ENCODE results near the gene TP73.
A peak's percentile ranks its signal among the peaks of the same experiment; 100 is the strongest.
"Not testable (repeated sequence)": the region's sequence is repeated elsewhere in the genome, so short reads cannot be mapped to it uniquely, and the experiment has no call there.

Gene TP73

DNA sequence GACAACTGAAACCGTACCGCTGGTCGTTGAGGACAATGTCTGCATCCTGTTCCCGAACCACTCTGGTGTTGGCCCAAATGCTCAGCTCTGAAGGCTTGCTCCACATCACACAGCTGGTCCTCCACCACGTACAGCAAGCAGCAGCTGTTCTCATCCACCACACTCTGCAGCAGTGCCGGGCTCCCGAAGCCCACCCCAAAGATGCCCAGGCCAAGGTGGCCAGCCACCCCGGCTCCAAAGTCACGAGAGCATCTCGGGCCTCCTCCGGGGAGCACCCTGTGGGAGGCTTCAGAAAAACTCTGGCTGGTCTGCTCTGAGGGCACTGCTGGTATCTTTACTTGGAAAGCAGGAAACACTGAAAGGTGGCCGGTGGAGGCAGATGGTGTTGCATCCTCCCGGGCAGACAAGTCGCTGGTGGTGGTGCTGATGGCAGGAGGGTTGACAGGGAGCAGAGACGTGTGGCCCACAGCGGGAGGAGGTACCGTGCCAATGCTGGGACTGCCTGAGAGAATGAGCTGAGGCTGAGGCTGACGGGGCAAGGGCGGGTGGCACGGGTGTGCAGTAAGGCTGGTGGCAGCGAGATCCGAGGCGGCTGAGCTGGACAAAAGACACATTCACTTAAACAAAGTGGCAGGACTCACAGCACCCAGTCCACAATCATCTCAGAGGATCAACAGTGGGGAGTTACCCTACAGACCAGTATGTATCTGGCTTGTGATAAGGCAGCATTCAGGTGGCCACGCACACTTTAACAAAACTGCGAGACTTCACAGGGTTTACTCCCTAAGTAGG, 93.5 kb downstream of the TP73 start:
- Mint-ChIP-seq H3K4me1 (peaks cover 37% of the 10 kb centered on the region), H3K4me3 (peak overlapping the region; percentile 71), H3K9me3 (no peaks in the 10 kb centered on the region), H3K27ac (peak overlapping the region; percentile 78), H3K36me3 (no peaks in the 10 kb centered on the region)
- ATAC-seq (no peak), DNase-seq (ENCODE audit: low spot score in 2 of 2) (no peak)

DNA sequence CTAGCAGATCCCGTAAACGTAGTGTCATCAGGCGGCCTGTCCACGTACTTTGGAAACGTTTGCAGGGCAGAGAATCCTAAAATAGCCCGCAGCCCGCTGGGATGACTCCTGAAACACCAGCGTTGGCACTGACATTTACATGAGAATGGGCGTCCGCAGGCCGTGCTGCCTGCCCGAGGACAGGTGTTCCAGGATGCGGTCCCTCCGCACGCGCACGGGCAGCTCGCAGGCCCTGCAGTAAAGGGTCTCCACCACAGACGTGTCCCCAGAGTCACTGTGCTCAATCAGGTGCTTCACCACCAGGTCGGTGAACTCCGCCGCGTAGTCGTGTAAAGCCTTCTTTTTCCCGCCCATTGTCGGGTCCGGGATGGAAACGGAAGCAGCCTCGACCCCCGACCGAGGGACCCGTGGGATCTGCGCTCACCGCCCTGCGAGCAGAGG, 94.1 kb downstream of the TP73 start:
- Mint-ChIP-seq H3K4me1 (peaks cover 36% of the 10 kb centered on the region), H3K27ac (peak overlapping the region; percentile 78), H3K36me3 (no peaks in the 10 kb centered on the region), H3K9me3 (no peaks in the 10 kb centered on the region), H3K4me3 (peak overlapping the region; percentile 71)
- DNase-seq (ENCODE audit: low spot score in 2 of 2) (no peak), ATAC-seq (no peak)

DNA sequence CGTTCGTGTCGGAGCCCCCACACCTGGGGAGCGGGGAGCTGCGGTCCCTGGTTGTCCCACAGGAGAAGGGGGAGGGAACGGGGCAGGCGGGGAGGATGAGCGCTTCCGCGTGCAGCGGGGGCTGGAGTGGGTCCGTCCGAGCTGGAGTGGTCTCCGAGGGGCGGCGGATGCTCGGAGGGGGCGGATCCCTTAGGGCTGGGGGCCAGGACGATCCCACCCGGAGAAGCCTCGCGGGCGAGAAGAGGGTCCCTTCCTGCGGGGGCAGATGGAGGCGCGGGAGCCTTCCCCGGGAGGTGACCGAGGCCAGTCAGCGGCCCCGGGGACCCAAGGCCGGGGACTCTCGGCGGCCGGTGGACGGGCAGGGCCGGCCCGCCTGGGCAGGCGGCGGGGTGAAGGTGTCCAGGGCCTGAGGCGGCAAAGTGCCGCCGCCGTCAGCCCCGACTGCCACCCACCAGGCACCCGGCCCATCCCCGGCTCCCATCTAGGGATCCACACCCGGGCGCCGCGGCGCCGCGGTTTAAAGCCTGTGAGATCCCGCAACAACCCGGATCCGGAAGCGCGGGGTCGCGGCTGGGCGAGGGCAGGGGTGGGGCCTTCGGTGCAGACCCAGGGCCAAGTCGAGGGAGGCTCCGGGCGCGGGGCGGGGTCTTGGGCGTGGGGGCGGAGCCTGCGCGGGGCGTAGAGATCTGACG, 94.7 kb downstream of the TP73 start:
- peak overlapping the region; percentile 78 for H3K27ac Mint-ChIP-seq
- H3K9me3 Mint-ChIP-seq: no peaks in the 10 kb centered on the region
- H3K4me3 Mint-ChIP-seq: peak overlapping the region; percentile 71
- no peaks in the 10 kb centered on the region for H3K36me3 Mint-ChIP-seq
- DNase-seq (ENCODE audit: low spot score in 2 of 2) (peak; percentile 69 to 91), ATAC-seq (peak; percentile 91)
- peaks cover 32% of the 10 kb centered on the region for H3K4me1 Mint-ChIP-seq

DNA sequence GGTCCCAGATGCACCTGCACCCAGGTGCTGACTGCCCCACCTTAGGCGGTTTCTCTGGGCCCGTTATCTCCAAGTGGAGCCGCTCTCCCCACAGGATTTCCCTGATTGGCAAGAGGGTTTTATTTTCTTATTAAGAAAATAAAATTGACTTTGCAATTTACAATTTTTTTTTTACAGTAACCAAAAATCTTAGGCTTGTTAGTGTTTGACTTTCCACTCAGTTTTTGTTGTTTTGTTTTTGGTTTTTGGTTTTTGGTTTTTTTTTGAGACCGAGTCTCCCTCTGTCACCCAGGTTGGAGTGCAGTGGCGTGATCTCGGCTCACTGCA, 95.2 kb downstream of the TP73 start:
- H3K27ac Mint-ChIP-seq: peak overlapping the region; percentile 20
- no peaks in the 10 kb centered on the region for H3K9me3 Mint-ChIP-seq
- no peak for DNase-seq (ENCODE audit: low spot score in 2 of 2)
- no peaks in the 10 kb centered on the region for H3K36me3 Mint-ChIP-seq
- H3K4me1 Mint-ChIP-seq: peaks cover 32% of the 10 kb centered on the region
- peak overlapping the region; percentile 71 for H3K4me3 Mint-ChIP-seq
- no peak for ATAC-seq

DNA sequence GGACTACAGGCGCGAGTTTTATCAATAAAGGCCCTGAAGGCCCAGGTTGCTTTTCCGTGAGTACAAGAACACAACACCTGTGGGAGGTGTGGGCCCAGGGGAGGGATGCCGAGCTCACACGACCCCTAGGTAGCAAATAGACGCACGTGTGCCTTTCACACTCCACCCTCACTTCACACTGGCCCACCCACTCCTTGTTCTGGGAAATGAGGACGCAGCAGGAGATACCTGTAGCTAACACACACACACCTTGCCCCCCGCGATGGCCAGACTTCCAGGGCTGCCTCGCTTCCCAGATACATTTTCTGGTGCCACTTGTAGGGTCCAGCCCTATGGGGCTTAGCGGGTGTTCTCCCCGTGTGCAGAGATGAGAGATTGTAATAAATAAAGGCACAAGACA, 95.6 kb downstream of the TP73 start:
- peaks cover 32% of the 10 kb centered on the region for H3K4me1 Mint-ChIP-seq
- no peaks in the 10 kb centered on the region for H3K9me3 Mint-ChIP-seq
- no peaks in the 10 kb centered on the region for H3K36me3 Mint-ChIP-seq
- DNase-seq (ENCODE audit: low spot score in 2 of 2) (no peak), ATAC-seq (no peak)
- peak overlapping the region; percentile 71 for H3K4me3 Mint-ChIP-seq
- H3K27ac Mint-ChIP-seq: peak overlapping the region; percentile 20

DNA sequence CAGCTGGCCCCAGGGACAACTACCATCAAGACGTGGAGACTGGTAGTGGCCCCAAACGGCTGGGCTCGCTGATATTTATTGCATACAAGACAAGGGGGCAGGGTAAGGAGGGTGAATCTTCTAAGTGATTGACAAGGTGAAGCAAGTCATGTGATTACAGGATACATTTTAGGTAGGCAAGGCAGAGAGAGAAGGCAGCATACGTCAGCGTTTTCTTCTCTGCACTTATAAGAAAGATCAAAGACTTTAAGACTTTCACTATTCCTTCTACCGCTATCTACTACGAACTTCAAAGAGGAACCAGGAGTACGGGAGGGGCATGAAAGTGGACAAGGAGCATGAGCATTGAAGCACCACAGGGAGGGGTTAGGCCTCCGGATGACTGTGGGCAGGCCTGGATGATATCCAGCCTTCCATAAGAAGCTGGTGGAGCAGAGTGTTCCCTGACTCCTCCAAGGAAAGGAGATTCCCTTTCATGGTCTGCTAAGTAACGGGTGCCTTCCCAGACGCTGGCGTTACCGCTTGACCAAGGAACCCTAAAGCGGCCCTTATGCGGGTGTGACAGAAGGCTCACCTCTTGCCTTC, 96.1 kb downstream of the TP73 start:
- not testable (repeated sequence) for H3K9me3 Mint-ChIP-seq; H3K36me3 Mint-ChIP-seq; DNase-seq (ENCODE audit: low spot score in 2 of 2); ATAC-seq; H3K27ac Mint-ChIP-seq
- Mint-ChIP-seq H3K4me3 (peak overlapping the region; percentile 71), H3K4me1 (peaks cover 32% of the 10 kb centered on the region)

DNA sequence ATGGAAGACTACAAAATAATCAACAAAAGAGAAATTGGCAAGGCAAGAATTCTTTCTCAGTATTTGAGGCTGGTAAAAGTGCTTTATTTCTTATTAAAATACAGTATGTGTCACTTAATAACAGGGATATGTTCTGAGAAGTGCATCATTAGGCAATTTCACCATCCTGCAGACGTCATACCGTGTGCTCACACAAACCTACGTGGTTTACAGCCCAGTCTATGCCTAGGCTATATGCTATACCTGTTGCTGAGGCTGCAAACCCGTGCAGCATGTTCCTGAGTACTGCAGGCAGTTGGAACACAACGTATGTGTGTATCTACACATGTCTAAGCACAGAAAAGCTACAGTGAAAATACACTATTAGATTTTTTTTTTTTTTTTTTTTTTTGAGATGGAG, 97.2 kb downstream of the TP73 start:
- Mint-ChIP-seq H3K27ac (no peak overlapping the region), H3K4me3 (no peak overlapping the region), H3K36me3 (no peaks in the 10 kb centered on the region), H3K9me3 (no peaks in the 10 kb centered on the region), H3K4me1 (peaks cover 30% of the 10 kb centered on the region)
- no peak for ATAC-seq
- DNase-seq (ENCODE audit: low spot score in 2 of 2): no peak

DNA sequence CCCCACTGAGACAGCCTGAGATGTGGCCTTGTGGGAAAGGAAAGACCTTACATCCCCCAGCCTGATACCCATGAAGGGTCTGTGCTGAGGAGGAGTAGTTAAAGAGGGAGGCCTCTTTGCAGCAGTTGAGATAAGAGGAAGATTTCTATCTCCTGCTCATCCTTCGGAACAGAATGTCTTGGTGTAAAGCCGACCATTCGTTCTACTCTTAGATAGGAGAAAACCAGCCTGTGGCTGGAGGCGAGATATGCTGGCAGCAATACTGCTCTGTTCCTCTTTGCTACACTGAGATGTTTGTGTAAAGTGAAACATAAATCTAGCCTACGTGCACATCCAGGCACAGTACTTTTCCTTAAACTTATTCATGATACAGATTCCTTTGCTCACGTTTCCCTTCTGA, 98.4 kb downstream of the TP73 start:
- Mint-ChIP-seq H3K4me3 (no peak overlapping the region), H3K4me1 (peaks cover 18% of the 10 kb centered on the region), H3K27ac (no peak overlapping the region), H3K9me3 (no peaks in the 10 kb centered on the region), H3K36me3 (no peaks in the 10 kb centered on the region)
- ATAC-seq: no peak
- no peak for DNase-seq (ENCODE audit: low spot score in 2 of 2)

DNA sequence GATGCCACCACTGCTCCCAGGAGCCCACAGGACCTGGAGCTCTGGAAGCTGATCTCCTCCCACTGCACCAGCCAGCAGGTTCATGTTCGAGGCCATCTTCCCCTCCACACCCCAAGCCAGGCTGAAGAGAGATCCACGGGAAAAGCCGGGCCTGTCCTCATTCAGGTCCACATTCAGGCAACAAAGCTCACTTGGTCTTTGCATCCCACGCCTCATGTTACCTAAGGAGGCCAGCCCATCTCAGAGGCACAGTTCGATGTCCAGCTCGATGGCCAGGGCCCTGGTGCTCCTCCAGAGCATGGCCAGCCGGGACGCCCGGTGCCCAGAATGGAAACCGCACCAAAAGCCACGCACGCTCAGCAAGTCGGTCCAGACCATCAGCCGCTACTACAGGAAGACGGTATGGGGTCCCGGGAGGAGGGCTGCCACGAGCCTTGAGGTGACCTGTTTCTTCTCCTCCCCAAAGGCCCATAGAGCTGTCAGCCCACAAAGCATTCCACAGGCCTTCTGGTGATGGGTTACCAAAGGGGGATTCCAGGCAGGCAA, 100.2 kb downstream of the TP73 start, which contains the start of gene CCDC27:
Gene CCDC27, plus strand, starts transcription at position 51 of the 546 bp plus-strand sequence. Its CDS starts 32 bp downstream, at position 83.
- Mint-ChIP-seq H3K9me3 (no peaks in the 10 kb centered on the region), H3K4me3 (no peak within 1 kb of the TSS)
- no peak for ATAC-seq

DNA sequence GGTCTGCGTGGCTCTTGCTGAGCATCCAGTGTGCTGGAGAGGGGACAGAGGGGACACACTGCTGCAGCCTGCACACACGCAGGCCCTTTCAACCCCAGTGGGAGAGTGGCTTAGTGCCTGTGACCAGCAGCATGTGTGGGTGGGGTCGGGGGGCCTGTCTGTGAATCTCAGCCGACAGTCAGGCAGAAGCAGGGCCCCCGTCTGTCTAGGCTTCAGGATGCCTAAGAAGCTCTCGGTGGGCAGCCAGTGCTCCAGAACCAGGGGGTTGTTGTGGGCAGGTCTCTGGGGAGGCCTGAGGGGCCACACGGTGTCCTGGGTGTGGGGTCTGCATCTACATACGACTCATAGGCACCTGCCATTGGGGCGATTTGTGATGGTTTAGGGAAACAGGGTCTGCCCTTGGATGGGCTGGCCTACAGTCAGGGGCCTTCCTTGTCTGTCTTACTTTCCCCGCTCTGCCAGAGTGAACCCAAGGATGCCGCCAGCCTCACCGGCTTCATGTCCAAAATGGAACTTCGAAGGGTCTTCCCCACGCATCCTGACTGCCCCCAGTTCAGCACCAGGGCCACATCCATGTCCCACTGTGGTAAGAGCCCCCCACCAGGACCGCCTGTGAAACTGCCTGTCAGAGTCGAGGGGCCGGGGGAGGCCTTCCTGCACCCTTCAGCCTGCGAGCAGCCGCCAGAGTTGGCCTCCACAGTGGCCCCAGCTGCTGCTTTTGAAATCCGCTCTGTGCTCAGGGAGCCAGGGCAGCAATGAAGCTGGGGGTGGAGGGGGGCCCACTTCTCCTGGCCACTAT, 101.5 kb downstream of the TP73 start:
- ATAC-seq (no peak), DNase-seq (ENCODE audit: low spot score in 2 of 2) (no peak)
- H3K27ac Mint-ChIP-seq: no peak overlapping the region
- H3K9me3 Mint-ChIP-seq: no peaks in the 10 kb centered on the region
- H3K36me3 Mint-ChIP-seq: no peaks in the 10 kb centered on the region
- no peaks in the 10 kb centered on the region for H3K4me1 Mint-ChIP-seq
- no peak overlapping the region for H3K4me3 Mint-ChIP-seq

More for the DNA sequence above, 100.2 kb downstream of the TP73 start, which contains the start of gene CCDC27:
- Mint-ChIP-seq H3K27ac (no peak within 1 kb of the TSS), H3K36me3 (no peaks in the 10 kb centered on the region), H3K4me1 (peaks cover 9% of the 10 kb centered on the region)
- DNase-seq (ENCODE audit: low spot score in 2 of 2): no peak

DNA sequence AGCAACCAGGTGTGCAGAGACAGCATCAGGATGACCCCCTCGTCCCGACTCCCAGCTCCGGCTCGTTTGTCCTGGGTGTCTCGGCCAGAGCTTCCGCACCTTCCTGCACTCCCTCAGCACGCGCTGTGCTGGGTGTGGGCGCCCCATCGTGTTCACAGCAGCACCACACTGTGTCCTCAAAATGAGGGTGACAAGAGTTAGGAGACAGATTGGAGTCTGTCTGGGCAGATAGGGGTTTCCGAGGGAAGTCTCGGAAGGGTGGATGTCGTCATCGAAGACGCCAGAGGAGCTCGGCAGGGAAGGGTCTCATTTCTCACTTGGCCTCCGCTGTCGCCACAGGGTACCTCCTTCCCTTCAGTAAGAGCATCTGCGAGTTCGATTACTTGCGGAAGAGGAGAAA, 104.1 kb downstream of the TP73 start:
- no peaks in the 10 kb centered on the region for H3K4me1 Mint-ChIP-seq
- no peak overlapping the region for H3K4me3 Mint-ChIP-seq
- H3K36me3 Mint-ChIP-seq: no peaks in the 10 kb centered on the region
- ATAC-seq: no peak
- no peak for DNase-seq (ENCODE audit: low spot score in 2 of 2)
- H3K27ac Mint-ChIP-seq: no peak overlapping the region
- peaks cover 5% of the 10 kb centered on the region for H3K9me3 Mint-ChIP-seq

DNA sequence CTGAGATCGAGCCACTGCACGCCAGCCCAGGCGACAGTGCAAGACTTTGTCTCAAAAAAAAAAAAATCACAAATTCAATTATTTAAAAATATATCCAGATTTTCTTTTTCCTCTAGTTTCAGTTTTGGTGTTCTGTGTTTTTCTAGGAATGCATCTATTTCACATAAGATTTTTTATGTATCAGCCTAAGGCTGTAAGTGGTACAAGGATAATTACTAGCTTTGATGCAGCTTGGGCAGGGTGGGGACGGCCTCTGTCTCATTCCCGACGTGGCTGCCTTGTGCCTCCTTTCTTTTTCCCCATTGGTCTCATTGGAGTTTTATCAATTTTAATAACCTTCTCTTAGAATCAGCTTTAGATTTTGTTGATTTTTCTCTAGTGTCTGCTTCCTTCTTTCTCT, 106.8 kb downstream of the TP73 start:
- Mint-ChIP-seq H3K4me3 (no peak overlapping the region), H3K9me3 (peaks cover 5% of the 10 kb centered on the region), H3K27ac (no peak overlapping the region), H3K4me1 (no peaks in the 10 kb centered on the region), H3K36me3 (no peaks in the 10 kb centered on the region)
- ATAC-seq (no peak), DNase-seq (ENCODE audit: low spot score in 2 of 2) (no peak)

DNA sequence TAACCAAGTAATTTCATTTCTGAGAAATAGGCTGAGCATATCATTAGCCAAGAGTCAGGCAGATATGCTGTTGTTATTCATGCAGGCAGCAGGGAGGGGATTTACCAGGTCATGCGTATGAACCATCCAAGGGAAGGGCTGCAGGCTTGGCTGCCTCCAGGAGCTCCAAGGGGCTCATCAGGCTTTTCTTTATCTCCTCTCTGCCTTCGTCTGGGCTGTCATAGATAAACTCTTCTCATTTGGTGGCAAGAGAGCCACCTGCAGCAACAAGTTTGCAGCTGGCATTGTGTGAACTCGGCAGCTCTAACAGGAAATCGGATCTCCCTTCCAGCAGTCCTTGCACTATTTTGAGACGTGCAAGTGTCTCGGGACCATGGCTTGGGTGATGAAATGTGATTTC, 107.5 kb downstream of the TP73 start:
- no peaks in the 10 kb centered on the region for H3K4me1 Mint-ChIP-seq
- no peak overlapping the region for H3K4me3 Mint-ChIP-seq
- peaks cover 5% of the 10 kb centered on the region for H3K9me3 Mint-ChIP-seq
- no peaks in the 10 kb centered on the region for H3K36me3 Mint-ChIP-seq
- no peak overlapping the region for H3K27ac Mint-ChIP-seq
- DNase-seq (ENCODE audit: low spot score in 2 of 2): no peak
- no peak for ATAC-seq

DNA sequence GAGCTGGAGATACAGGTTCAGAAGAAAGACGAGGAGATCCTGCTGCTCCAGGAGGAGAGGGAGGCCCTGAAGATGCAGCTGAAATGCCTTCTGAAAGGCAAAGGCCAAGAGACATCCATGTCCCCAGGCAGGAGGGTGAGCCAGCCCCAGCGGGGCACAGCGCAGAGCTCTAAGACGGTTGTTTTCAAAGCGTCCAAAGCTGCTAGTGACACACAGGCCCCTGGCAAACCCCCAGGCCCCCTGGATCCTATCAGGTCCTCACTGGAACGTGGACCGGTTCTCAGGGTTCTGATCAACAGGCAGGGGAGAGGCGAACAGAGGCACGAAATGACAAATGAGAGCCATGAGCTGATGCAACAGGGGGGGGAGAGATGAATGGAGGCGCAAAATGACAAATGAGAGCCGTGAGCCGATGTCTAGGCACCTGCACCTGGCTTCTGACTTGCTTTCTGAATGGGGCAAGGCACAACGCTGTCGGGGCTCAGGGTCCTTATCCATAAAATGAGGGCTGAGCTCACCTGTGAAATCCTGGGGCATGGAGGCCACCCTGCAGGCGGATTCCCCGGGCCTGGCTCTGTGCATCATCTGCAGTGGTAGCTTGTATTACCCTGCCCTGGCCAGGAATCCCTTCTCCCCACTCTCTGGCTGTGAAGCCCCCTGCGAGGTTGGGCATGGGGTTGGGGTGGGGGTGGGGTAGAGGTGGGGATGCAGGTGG, 109.1 kb downstream of the TP73 start:
- no peaks in the 10 kb centered on the region for H3K36me3 Mint-ChIP-seq

More for the DNA sequence above, 109.1 kb downstream of the TP73 start:
- no peak overlapping the region for H3K4me3 Mint-ChIP-seq
- DNase-seq (ENCODE audit: low spot score in 2 of 2): no peak
- H3K27ac Mint-ChIP-seq: no peak overlapping the region
- no peaks in the 10 kb centered on the region for H3K4me1 Mint-ChIP-seq
- H3K9me3 Mint-ChIP-seq: peaks cover 5% of the 10 kb centered on the region
- no peak for ATAC-seq
